GM18502 (cell line): ENCODE measurements around the gene TUT4.
A peak's percentile ranks its signal among the peaks of the same experiment; 100 is the strongest.

ENCODE experiments used
- ATAC-seq: cut with Tn5 transposase; IDR thresholded peaks from one replicate; pipeline ENCODE4 v1.9.1; 2021; ENCODE audit warnings: mild to moderate bottlenecking; ENCODE audit not compliant: unreplicated experiment, poor library complexity

Gene TUT4

DNA sequence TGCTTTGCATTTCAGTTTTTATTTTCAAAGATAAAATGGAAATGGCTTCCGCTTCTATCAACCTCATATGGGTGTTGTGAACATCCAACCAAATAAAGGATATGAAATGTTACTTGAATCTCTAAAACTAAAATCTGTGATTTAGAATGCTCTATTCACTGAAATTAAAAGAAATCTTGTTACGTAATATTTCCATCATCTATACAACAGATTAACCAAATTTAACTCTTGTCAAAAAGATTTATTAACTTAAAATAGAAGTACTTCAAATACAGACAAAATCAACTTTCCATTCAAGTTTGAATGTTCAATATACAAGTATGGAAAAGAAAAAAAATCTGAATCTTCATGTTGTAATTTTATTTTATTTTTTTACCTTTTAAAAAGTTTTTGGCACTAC lies 129.8 kb downstream of the TUT4 start:
- ATAC-seq = no peak

DNA sequence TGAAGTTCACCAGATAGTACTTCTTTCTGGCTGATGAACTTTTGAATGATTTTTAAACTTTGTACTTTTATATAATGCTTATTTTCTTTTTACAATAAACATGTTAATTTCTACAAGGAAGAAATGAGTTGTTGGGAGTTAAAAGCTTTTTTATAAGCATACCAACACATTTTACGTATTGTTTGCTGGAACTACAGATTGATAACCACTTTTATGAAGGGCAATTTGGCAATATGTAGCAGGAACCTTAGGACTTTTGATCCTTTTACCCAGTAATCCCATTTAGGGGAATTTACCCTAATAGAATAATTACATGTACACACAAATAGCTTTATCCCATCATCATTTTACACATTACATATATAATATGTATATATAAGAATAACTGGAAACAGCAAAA lies 132.2 kb downstream of the TUT4 start:
- ATAC-seq = no peak

DNA sequence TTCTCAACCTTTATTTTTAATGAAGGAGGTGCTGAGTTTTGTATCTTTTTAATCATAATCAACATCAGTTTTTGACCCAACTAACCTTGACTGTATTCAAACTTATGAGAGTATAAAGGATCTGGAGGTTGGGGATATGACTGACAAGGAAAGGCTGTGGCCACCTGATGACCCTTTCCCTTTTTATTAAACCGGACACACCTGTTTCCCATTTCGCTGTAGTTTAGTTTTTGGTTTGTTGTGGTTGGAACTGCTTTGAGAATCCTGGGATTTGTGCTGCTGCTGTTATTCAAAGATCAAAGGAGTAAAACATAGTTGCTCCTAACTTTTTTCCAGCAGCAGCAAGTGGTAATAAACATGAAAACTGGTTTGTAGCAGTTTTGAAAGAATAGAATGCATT lies 136.1 kb downstream of the TUT4 start:
- ATAC-seq = no peak

DNA sequence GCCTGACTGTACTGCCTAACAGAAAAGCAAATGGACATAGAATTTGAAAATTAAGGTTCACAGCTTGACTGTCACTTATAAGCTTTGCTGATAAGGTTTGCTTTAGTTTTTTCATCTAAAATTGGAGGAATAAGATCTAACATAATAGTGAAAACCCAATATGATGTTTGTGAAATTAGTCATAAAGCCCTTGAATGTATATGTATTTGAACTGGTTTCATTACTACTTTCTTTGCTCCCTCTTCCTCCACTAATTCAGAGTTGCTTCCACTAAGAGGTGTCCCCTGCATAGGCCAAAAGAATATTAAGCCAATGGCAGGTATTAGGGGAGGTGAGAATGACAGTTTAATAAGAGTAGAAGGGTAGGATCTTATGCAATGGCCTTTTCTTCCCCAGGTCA lies 137.9 kb downstream of the TUT4 start:
- no peak for ATAC-seq

DNA sequence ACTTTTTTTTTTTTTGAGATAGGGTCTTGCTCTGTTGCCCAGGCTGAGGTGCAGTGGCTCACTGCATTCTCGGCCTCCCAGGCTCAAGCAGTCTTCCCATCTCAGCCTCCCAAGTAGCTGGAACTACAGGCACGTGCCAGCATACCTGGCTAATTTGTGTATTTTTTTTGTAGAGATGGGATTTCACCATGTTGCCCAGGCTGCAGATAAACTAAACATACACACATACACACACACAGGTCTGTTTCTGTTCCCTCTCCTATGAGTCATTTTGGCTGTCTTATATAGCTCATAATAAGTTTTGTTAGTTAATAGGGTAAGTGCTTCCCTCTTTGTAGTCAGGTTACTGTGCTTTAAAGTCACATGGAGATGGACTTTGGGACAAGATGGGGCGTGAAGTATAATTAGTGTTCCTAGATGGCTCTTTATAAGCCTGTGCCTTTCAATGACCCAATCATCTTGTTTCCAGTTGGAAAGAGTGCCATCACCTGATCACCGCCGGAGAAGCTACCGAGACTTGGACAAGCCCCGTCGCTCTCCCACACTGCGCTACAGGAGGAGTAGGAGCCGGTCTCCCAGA lies 139.4 kb downstream of the TUT4 start:
- no peak for ATAC-seq

DNA sequence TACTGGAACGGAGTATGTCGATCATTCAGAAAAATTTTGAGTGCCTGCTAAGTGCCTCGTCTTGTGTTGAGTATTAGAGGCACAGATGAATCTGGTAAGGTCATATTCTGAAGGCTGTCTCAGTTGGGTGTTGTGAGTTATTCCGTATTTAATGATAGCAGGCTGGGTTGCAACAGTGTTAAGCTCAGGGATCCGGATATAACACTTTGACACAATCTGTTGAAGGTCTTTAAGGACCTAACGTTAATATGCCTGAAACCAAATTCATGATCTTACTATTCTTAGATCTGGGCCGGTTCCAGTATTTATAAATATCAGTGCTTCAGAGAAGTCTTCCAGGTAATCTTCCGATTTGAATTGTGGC lies 147.9 kb downstream of the TUT4 start:
- no peak for ATAC-seq

DNA sequence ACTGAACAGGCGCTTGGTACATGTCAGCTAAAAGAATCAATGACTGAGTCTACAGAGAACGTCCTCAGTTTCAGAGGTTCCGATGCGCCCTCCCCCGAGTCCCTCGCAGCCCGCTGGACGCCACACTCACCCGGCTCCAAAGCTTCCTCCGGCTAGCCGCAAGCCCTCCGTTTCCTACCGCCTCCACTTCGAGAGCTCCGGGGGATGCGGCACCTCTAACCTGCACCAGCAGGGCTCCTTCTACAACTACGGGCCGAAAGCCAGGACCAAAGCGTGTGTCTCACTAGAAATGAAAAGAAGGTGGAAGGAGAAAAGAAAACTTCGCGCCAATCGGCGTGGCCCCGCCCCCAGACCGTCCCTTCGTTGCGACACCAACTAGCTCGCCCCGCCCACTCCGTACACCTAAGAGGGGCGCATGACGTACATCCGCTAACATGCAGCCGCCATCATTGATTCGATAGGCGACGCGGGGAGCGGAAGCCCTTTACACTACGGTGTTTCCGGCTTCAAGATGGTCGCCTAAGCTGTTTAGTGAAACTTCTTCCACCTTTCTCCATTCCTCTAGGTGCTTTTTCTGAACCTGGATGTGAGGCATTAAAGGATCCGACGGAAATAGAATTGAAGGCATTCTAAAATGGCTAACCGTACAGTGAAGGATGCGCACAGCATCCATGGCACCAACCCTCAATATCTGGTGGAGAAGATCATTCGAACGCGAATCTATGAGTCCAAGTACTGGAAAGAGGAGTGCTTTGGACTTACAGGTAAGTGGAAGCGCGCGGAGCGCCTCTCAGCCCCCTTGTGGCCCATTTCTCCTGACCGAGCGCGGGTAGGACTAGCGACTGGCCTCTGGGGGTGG lies 148.5 kb downstream of the TUT4 start, which contains the start of the genes ORC1 and PRPF38A:
TSS of gene ORC1 (minus strand) at position 308 of the 859 bp plus-strand sequence. CDS start 2,200 bp downstream, outside the sequence.
TSS of gene PRPF38A (plus strand) at position 487 of the 859 bp plus-strand sequence. CDS start at position 635, 148 bp downstream.
- ATAC-seq = peak; percentile 94

DNA sequence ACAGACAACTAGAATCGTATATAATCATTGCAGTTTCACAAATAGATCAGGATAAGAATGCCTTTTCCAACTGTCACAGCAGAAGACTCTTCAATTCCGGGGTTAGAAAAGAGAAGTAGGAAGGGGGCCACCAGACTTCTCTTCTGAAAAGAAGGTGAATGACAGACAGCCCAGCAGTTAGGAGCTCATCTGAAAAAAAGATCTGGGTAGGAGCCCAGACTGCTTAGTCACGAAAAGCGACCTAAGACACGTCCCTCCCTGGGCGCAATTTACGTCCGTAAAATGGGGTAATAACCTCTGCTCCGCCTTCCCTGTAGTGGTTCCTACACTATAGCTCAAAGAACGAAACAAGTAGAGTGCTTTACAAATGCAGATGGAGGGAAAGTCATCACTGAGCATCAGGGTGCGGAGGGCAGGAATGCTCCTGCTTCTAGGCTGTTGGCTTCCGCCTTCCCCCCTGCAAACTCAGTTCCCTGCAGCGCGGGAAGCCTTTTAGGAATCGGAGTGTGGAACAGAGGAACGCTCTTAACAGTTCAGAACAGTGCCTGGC lies 149.3 kb downstream of the TUT4 start:
- peak; percentile 40 for ATAC-seq

DNA sequence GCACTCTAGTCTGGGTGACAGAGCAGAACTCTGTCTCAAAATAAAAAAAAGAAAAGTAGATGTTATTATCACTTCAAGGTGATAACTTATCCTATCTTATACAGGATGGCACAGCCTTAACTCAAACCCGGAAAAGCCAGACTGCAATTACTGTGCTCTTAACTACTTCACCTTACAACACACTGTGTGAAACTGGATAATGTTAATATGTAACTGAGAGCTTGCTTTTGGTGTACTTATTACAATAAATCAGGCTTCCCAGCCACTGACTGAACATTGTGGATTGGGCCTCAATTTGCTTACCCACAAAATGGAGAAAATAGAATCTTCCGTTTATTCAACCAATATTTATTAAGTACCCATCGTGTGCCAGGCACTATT lies 150.0 kb downstream of the TUT4 start:
- ATAC-seq = no peak

DNA sequence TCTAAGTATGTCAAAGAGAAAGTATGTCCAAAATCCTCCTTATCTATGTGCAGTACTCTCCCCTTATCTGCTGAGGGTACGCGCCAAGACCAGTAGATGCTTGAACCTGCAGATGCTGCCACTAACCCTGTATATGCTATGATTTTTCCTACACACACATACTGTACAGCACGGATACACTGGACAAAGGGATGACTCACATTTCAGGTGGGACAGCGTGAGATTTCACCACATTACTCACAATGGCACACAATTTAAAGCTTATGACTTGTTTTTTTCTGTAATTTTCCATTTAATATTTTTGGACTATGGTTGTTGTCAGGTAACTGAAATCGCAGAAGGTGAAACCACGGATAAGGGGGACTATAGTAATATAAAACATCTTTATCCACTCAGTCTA lies 152.8 kb downstream of the TUT4 start:
- no peak for ATAC-seq

DNA sequence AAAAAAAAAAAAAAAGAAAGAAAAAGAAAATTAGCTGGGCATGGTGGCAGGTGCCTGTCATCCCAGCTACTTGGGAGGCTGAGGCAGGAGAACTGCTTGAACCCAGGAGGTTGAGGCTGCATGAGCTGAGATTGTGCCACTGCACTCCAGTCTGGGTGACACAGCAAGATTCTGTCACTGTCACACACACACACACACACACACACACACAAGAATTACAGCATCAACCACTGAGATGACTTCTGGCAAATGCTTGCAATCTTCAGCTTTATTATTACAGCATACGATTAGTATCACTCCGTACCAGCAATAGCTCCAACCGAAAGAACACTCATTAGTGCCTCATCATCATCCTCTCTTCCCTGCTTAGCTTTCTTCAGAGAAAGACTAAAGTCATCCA lies 153.3 kb downstream of the TUT4 start:
- no peak for ATAC-seq

DNA sequence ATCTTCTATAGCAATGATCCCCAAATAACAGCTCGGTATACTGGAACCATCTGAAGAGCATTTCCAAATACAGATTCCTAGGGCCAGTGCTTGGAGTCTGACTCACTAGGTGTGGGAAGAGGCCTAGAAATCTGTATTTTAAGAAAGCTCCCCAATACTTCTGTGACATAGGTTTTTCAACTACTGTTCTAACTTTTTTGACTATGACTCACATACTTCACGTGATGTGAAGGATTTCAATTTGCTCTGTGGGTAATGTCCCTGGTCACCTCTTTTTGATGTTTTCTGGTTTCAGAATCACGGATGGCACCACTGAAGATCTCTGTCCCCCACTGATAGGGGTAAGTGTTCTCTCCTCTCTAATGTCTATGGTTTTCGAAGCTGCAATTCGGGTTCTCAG lies 159.7 kb downstream of the TUT4 start:
- no peak for ATAC-seq

DNA sequence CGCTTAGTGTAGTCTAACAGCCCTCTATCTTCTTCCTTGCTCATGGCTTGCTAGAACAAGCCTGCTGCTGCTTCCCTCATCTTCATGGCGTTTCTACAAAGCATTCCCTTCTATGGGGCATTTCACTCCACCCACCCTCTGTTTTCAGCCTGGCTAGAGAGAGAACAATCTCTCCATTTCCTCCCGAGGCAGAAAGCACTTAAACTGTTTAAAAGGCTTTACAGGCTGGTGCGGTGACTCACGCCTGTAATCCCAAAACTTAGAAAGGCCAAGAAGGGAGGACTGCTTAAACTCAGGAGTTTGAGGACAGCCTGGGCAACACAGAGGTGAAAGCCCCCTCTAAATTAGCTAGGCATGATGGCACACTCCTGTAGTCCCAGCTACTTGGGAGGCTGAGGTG lies 166.4 kb downstream of the TUT4 start:
- no peak for ATAC-seq

DNA sequence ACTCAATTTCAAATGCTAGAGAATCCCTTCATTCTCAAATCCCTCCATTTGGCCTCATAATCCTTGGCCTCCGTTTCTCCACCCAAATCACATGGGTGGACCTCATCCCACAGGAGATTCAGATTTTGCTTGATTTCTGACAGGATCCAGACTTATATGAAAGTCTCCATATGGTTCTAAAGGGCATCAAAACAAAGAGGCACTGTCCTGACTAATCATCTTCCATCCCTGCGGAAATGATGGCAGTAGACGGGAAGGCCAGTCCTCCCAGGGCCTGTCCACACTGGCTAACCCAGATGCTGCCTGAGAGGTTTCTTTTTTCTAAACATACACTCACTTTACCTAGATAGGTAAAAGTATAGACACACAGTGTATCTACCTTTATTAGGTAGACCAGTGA lies 167.5 kb downstream of the TUT4 start:
- no peak for ATAC-seq
